ENCODE data around the gene CDH12. TPM values are rescaled to one million over a fixed set of nuclear protein-coding genes. Genes with fewer than 3 reads are reported as not detected.

Gene CDH12
- total RNA-seq, 1 donor from 2014 or later: 23.5 TPM

- Mint-ChIP-seq H3K4me1 (ENCODE audit: low read depth, unreplicated experiment) (peaks cover 9% of the 10 kb centered on the region), H3K36me3 (ENCODE audit: unreplicated experiment) (no peaks in the 10 kb centered on the region), H3K9me3 (ENCODE audit: unreplicated experiment) (no peaks in the 10 kb centered on the region), H3K27ac (ENCODE audit: unreplicated experiment) (no peak overlapping the region), H3K27me3 (ENCODE audit: unreplicated experiment) (peaks cover 2% of the 10 kb centered on the region), H3K4me3 (ENCODE audit: unreplicated experiment) (no peak overlapping the region)
- TF ChIP-seq CTCF (IDR thresholded peaks at IDR 0.05; ENCODE audit: partially characterized antibody, unreplicated experiment): no peak
- no peak for DNase-seq
Measured at GRCh38 chr5:22706901-22707300, 146.2 kb downstream of the CDH12 start.

- Mint-ChIP-seq H3K36me3 (ENCODE audit: unreplicated experiment) (no peaks in the 10 kb centered on the region), H3K27ac (ENCODE audit: unreplicated experiment) (no peak overlapping the region), H3K4me3 (ENCODE audit: unreplicated experiment) (no peak overlapping the region), H3K9me3 (ENCODE audit: unreplicated experiment) (peaks cover 3% of the 10 kb centered on the region), H3K4me1 (ENCODE audit: low read depth, unreplicated experiment) (no peaks in the 10 kb centered on the region), H3K27me3 (ENCODE audit: unreplicated experiment) (no peaks in the 10 kb centered on the region)
- no peak for DNase-seq
- TF ChIP-seq CTCF (IDR thresholded peaks at IDR 0.05; ENCODE audit: partially characterized antibody, unreplicated experiment): no peak
Measured at GRCh38 chr5:22699319-22699718, 153.8 kb downstream of the CDH12 start.

- H3K27me3 Mint-ChIP-seq (ENCODE audit: unreplicated experiment): no peaks in the 10 kb centered on the region
- H3K36me3 Mint-ChIP-seq (ENCODE audit: unreplicated experiment): no peaks in the 10 kb centered on the region
- DNase-seq: no peak
- H3K9me3 Mint-ChIP-seq (ENCODE audit: unreplicated experiment): peaks cover 3% of the 10 kb centered on the region
- no peaks in the 10 kb centered on the region for H3K4me1 Mint-ChIP-seq (ENCODE audit: low read depth, unreplicated experiment)
- H3K4me3 Mint-ChIP-seq (ENCODE audit: unreplicated experiment): no peak overlapping the region
- H3K27ac Mint-ChIP-seq (ENCODE audit: unreplicated experiment): no peak overlapping the region
- no peak for TF ChIP-seq CTCF (IDR thresholded peaks at IDR 0.05; ENCODE audit: partially characterized antibody, unreplicated experiment)
Measured at GRCh38 chr5:22693121-22693520, 160.0 kb downstream of the CDH12 start.

- Mint-ChIP-seq H3K4me3 (ENCODE audit: unreplicated experiment) (no peak overlapping the region), H3K36me3 (ENCODE audit: unreplicated experiment) (no peaks in the 10 kb centered on the region), H3K9me3 (ENCODE audit: unreplicated experiment) (no peaks in the 10 kb centered on the region), H3K4me1 (ENCODE audit: low read depth, unreplicated experiment) (no peaks in the 10 kb centered on the region), H3K27ac (ENCODE audit: unreplicated experiment) (no peak overlapping the region), H3K27me3 (ENCODE audit: unreplicated experiment) (no peaks in the 10 kb centered on the region)
- no peak for DNase-seq
- TF ChIP-seq CTCF (IDR thresholded peaks at IDR 0.05; ENCODE audit: partially characterized antibody, unreplicated experiment): no peak
Measured at GRCh38 chr5:22683050-22683449, 170.1 kb downstream of the CDH12 start.

GRCh38 chr5:22678886-22679285 is 174.3 kb downstream of the CDH12 start:
- Mint-ChIP-seq H3K27me3 (ENCODE audit: unreplicated experiment) (no peaks in the 10 kb centered on the region), H3K9me3 (ENCODE audit: unreplicated experiment) (no peaks in the 10 kb centered on the region), H3K27ac (ENCODE audit: unreplicated experiment) (no peak overlapping the region), H3K4me1 (ENCODE audit: low read depth, unreplicated experiment) (no peaks in the 10 kb centered on the region), H3K4me3 (ENCODE audit: unreplicated experiment) (no peak overlapping the region), H3K36me3 (ENCODE audit: unreplicated experiment) (no peaks in the 10 kb centered on the region)
- no peak for TF ChIP-seq CTCF (IDR thresholded peaks at IDR 0.05; ENCODE audit: partially characterized antibody, unreplicated experiment)
- no peak for DNase-seq
